HepG2 (cell line): ENCODE data around the gene SH3BP2. TPM values are rescaled to one million over a fixed set of nuclear protein-coding genes. Genes with fewer than 3 reads are reported as not detected.

ENCODE experiments used
- ELF4 ChIP-seq: sonication (generic); formaldehyde crosslinking; IDR thresholded peaks from 2 replicates; pipeline ENCODE4 v1.5.0; 2020; ENCODE audit warnings: missing genetic modification reagents, mild to moderate bottlenecking, moderate library complexity, borderline replicate concordance
- ETV5 ChIP-seq: IDR thresholded peaks from 2 replicates; pipeline ENCODE4 v1.6.1; 2018; ENCODE audit warnings: missing biosample characterization, missing genetic modification reagents, inconsistent platforms, borderline replicate concordance
- FOXJ3 ChIP-seq: sonication (generic); formaldehyde crosslinking; IDR thresholded peaks from 2 replicates; pipeline ENCODE4 v1.4.0; 2020; ENCODE audit warnings: missing genetic modification reagents, mild to moderate bottlenecking, borderline replicate concordance
- HDAC6 ChIP-seq: fragments of 200-600 bp; sonication (generic); IDR thresholded peaks from 2 replicates; pipeline ENCODE4 v1.7.0; 2017; ENCODE audit warnings: mild to moderate bottlenecking, antibody characterized with exemption, low read length, low read depth
- IRF2 ChIP-seq: IDR thresholded peaks from 2 replicates; pipeline ENCODE4 v1.6.1; 2018; ENCODE audit warnings: missing genetic modification reagents, missing compliant biosample characterization
- MED8 ChIP-seq: sonication (generic); formaldehyde crosslinking; IDR thresholded peaks from 2 replicates; pipeline ENCODE4 v1.8.1; 2023; ENCODE audit warnings: mild to moderate bottlenecking, missing genetic modification reagents; ENCODE audit not compliant: insufficient replicate concordance
- MEIS2 ChIP-seq: sonication (generic); formaldehyde crosslinking; IDR thresholded peaks from 2 replicates; pipeline ENCODE4 v1.9.0; 2021; ENCODE audit warnings: mild to moderate bottlenecking, missing genetic modification reagents
- SOX5 ChIP-seq: IDR thresholded peaks from 2 replicates; pipeline ENCODE4 v1.6.1; 2016; ENCODE audit warnings: borderline replicate concordance
- SRSF9 ChIP-seq: fragments of 200-400 bp; formaldehyde crosslinking; IDR thresholded peaks from 2 replicates; pipeline ENCODE4 v1.6.1; 2018; ENCODE audit warnings: borderline replicate concordance, mild to moderate bottlenecking, low read depth, low read length; ENCODE audit not compliant: insufficient read depth, poor library complexity, severe bottlenecking
- ZNF383 ChIP-seq: sonication (generic); formaldehyde crosslinking; IDR thresholded peaks from 2 replicates; pipeline ENCODE4 v1.4.0; 2020; ENCODE audit warnings: missing genetic modification reagents, mild to moderate bottlenecking, borderline replicate concordance
- ZNF780A ChIP-seq: sonication (generic); formaldehyde crosslinking; IDR thresholded peaks from 2 replicates; pipeline ENCODE4 v1.8.0; 2022; ENCODE audit warnings: mild to moderate bottlenecking, missing genetic modification reagents, moderate library complexity
- ZNF83 ChIP-seq: sonication (generic); formaldehyde crosslinking; IDR thresholded peaks from 2 replicates; pipeline ENCODE4 v1.4.0; 2020; ENCODE audit warnings: missing genetic modification reagents, mild to moderate bottlenecking, borderline replicate concordance
- ZNF879 ChIP-seq: sonication (generic); formaldehyde crosslinking; IDR thresholded peaks from 2 replicates; pipeline ENCODE4 v1.8.1; 2023; ENCODE audit warnings: missing genetic modification reagents
- polyA plus RNA-seq, 8 experiments: library from polyadenylated mRNA; depleted of rRNA in 3 of 8; stranded (reverse) in 7 of 8; unstranded in 1 of 8; fragments of >200 nt; fragmentation: Illumina TruSeq in 4 of 8; extraction: Trizol in 4 of 8; gene quantifications; 2 replicates each; pipeline versions ENCODE4 v1.2.1 to v1.2.3, GENCODE V29; 2011 to 2016; ENCODE audit warnings: low read depth in 4 of 8, missing spikeins in 1 of 8, mixed read lengths in 1 of 8; ENCODE audit not compliant: insufficient read depth in 1 of 8
- total RNA-seq, 5 experiments: library from RNA; depleted of rRNA; stranded (reverse); fragments of >200 nt; fragmentation: Illumina TruSeq; extraction: Trizol; gene quantifications; 2 replicates each; pipeline ENCODE4 v1.2.3, GENCODE V29; 2016; ENCODE audit warnings: low read depth in 1 of 5
- TF ChIP-seq, protein P1 (sequence below): IDR thresholded peaks from 2 replicates; pipeline ENCODE4 v1.6.1; 2016; ENCODE audit warnings: missing compliant biosample characterization, missing genetic modification reagents, borderline replicate concordance
- TF ChIP-seq, protein P2 (sequence below): IDR thresholded peaks from 2 replicates; pipeline ENCODE4 v1.6.1; 2012; ENCODE audit warnings: low read depth, low read length, improper control_type of control experiment
- TF ChIP-seq, protein P3 (sequence below): sonication (generic); formaldehyde crosslinking; IDR thresholded peaks from 2 replicates; pipeline ENCODE4 v1.4.0; 2020; ENCODE audit warnings: mild to moderate bottlenecking, missing genetic modification reagents, borderline replicate concordance
- TF ChIP-seq, protein P4 (sequence below): sonication (generic); formaldehyde crosslinking; IDR thresholded peaks from 2 replicates; pipeline ENCODE4 v1.4.0; 2020; ENCODE audit warnings: mild to moderate bottlenecking, missing genetic modification reagents
- TF ChIP-seq, protein P5 (sequence below): sonication (generic); formaldehyde crosslinking; IDR thresholded peaks from 2 replicates; pipeline ENCODE4 v1.4.0; 2020; ENCODE audit warnings: mild to moderate bottlenecking, missing genetic modification reagents
- TF ChIP-seq, protein P6 (sequence below): sonication (generic); formaldehyde crosslinking; IDR thresholded peaks from 2 replicates; pipeline ENCODE4 v1.8.0; 2023; ENCODE audit warnings: mild to moderate bottlenecking, missing genetic modification reagents
- TF ChIP-seq, protein P7 (sequence below): sonication (generic); formaldehyde crosslinking; IDR thresholded peaks from 2 replicates; pipeline ENCODE4 v1.9.0; 2021; ENCODE audit warnings: missing genetic modification reagents, borderline replicate concordance

Gene SH3BP2
- total and polyA plus RNA-seq, 2 of the 13 experiments (the other 11 are each of a cell fraction or from before 2014, with no cell fraction given) = 16.9 to 34.5 TPM

DNA sequence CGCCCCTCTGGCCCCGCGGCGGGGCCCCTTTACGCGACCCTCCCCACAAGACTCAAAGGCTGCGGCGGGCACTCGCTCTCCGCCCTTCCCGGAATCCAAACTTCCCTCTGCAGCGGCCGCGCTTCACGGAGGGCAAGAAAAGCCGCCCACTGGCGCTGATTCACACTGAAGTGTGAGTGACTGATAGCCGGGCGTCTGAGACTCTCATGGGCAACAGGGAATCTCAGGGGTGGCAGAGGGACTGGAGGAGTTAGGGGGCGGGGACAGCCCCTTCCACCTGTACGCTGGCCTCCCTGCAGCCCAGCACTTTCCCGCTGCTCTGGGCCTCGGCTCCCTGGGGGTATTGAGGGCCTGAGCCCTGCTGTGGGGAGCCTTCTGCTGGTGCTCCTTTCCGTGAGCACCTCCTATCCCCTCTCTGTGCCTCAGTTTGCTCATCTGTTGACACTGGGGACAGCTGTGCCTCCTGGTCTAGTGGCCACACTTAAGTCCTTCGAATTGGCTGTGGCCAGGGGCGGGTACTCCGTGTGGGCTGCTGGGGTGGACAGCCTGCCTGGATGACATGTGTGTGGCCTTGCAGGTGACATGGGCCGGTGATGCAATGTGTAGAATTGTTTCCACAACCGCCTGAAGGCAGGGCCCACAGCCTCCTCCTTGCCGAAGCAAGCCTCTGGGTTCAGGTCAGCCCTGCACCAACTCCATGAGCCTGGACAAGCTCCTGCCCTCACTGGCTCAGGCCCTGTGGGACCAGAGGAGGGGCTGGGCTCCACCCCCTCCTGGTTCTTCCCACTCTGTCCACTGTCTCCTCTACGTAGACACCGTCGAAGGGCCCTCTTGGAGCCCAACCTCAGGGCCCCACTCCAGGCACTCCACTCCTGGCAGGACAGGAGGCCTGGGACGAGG is 951 bp downstream of the SH3BP2 start (continued):
- TF ChIP-seq IRF2 (peak; percentile 14; the same call in 1 of the 2 replicates), ZNF879 (CRISPR knock-in tag) (no peak), MED8 (CRISPR knock-in tag) (peak; percentile 34), SOX5 (peak; percentile 33; the same call in 1 of the 2 replicates), ZNF83 (no peak; the same call in 1 of the 2 replicates), ZNF780A (CRISPR knock-in tag) (0 out of 2 replicates have a peak, but pooled peaks have one; percentile 56), MEIS2 (CRISPR knock-in tag) (peak; percentile 76; the same call in 1 of the 2 replicates), FOXJ3 (CRISPR knock-in tag) (no peak), HDAC6 (no peak), ETV5 (CRISPR knock-in tag) (no peak), ELF4 (CRISPR knock-in tag) (no peak), ZNF383 (CRISPR knock-in tag) (no peak), SRSF9 (no peak)
- TF ChIP-seq, protein P1, sequence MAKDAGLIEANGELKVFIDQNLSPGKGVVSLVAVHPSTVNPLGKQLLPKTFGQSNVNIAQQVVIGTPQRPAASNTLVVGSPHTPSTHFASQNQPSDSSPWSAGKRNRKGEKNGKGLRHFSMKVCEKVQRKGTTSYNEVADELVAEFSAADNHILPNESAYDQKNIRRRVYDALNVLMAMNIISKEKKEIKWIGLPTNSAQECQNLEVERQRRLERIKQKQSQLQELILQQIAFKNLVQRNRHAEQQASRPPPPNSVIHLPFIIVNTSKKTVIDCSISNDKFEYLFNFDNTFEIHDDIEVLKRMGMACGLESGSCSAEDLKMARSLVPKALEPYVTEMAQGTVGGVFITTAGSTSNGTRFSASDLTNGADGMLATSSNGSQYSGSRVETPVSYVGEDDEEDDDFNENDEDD (CRISPR knock-in tag) = peak; percentile 70
- TF ChIP-seq, protein P2, sequence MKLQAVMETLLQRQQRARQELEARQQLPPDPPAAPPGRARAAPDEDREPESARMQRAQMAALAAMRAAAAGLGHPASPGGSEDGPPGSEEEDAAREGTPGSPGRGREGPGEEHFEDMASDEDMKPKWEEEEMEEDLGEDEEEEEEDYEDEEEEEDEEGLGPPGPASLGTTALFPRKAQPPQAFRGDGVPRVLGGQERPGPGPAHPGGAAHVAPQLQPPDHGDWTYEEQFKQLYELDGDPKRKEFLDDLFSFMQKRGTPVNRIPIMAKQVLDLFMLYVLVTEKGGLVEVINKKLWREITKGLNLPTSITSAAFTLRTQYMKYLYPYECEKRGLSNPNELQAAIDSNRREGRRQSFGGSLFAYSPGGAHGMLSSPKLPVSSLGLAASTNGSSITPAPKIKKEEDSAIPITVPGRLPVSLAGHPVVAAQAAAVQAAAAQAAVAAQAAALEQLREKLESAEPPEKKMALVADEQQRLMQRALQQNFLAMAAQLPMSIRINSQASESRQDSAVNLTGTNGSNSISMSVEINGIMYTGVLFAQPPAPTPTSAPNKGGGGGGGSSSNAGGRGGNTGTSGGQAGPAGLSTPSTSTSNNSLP = no peak
- TF ChIP-seq, protein P3, sequence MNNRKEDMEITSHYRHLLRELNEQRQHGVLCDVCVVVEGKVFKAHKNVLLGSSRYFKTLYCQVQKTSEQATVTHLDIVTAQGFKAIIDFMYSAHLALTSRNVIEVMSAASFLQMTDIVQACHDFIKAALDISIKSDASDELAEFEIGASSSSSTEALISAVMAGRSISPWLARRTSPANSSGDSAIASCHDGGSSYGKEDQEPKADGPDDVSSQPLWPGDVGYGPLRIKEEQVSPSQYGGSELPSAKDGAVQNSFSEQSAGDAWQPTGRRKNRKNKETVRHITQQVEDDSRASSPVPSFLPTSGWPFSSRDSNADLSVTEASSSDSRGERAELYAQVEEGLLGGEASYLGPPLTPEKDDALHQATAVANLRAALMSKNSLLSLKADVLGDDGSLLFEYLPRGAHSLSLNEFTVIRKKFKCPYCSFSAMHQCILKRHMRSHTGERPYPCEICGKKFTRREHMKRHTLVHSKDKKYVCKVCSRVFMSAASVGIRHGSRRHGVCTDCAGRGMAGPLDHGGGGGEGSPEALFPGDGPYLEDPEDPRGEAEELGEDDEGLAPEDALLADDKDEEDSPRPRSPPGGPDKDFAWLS = no peak
- TF ChIP-seq, protein P4, sequence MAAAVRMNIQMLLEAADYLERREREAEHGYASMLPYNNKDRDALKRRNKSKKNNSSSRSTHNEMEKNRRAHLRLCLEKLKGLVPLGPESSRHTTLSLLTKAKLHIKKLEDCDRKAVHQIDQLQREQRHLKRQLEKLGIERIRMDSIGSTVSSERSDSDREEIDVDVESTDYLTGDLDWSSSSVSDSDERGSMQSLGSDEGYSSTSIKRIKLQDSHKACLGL (CRISPR knock-in tag) = no peak
- TF ChIP-seq, protein P5, sequence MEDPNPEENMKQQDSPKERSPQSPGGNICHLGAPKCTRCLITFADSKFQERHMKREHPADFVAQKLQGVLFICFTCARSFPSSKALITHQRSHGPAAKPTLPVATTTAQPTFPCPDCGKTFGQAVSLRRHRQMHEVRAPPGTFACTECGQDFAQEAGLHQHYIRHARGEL = no peak
- TF ChIP-seq, protein P6, sequence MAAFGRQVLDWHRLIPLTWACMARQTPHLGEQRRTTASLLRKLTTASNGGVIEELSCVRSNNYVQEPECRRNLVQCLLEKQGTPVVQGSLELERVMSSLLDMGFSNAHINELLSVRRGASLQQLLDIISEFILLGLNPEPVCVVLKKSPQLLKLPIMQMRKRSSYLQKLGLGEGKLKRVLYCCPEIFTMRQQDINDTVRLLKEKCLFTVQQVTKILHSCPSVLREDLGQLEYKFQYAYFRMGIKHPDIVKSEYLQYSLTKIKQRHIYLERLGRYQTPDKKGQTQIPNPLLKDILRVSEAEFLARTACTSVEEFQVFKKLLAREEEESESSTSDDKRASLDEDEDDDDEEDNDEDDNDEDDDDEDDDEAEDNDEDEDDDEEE (CRISPR knock-in tag) = no peak
- TF ChIP-seq, protein P7, sequence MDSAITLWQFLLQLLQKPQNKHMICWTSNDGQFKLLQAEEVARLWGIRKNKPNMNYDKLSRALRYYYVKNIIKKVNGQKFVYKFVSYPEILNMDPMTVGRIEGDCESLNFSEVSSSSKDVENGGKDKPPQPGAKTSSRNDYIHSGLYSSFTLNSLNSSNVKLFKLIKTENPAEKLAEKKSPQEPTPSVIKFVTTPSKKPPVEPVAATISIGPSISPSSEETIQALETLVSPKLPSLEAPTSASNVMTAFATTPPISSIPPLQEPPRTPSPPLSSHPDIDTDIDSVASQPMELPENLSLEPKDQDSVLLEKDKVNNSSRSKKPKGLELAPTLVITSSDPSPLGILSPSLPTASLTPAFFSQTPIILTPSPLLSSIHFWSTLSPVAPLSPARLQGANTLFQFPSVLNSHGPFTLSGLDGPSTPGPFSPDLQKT (CRISPR knock-in tag) = no peak
